ENCODE results near the gene MIER2. TPM values are rescaled to one million over a fixed set of nuclear protein-coding genes. Genes with fewer than 3 reads are reported as not detected.

Gene MIER2
- polyA plus RNA-seq, 3 donors: 3.6 to 21.9 (median 6.9) TPM

GRCh38 chr19:355134-355533 is 10.5 kb upstream of the MIER2 start:
- WGBS (ENCODE audit: insufficient coverage): 83% methylated on average over 1 of the region's 4 CpGs
- H3K27me3 Mint-ChIP-seq (ENCODE audit: low read depth in 3 of 3): peaks cover 6 to 12% (median 7%) of the 10 kb centered on the region in 3 donors

GRCh38 chr19:351976-352625 is 7.5 kb upstream of the MIER2 start:
- DNase-seq: no peak
- H3K4me3 Mint-ChIP-seq: no peak overlapping the region
- Histone ChIP-seq H3K4me1 (ENCODE audit: control insufficient read depth in 1 of 2, insufficient read depth in 2 of 2, low read length in 2 of 2) (no peaks in the 10 kb centered on the region), H2AFZ (ENCODE audit: insufficient read depth, low read depth, low read length, poor library complexity, severe bottlenecking) (no peak overlapping the region), H3K36me3 (replicated peaks in 1 of 2; ENCODE audit: control insufficient read depth in 1 of 2, insufficient read depth in 2 of 2, low read length in 2 of 2) (no peaks in the 10 kb centered on the region), H3K9ac (ENCODE audit: insufficient read depth, low read length, poor library complexity, severe bottlenecking) (no peak overlapping the region), H3K4me3 (replicated peaks in 1 of 3; ENCODE audit: low read depth in 2 of 3, low read length in 3 of 3) (no peak overlapping the region), H3K27ac (ENCODE audit: low read depth in 1 of 2, low read length in 2 of 2) (no peak overlapping the region), H3K27me3 (ENCODE audit: control insufficient read depth in 2 of 2, insufficient read depth in 2 of 2, low read length in 2 of 2) (peaks cover 0 to 5% of the 10 kb centered on the region in 2 donors), H3K9me3 (replicated peaks in 1 of 2; ENCODE audit: control insufficient read depth in 1 of 2, insufficient read depth in 1 of 2, low read length in 2 of 2) (peaks cover 15 to 17% of the 10 kb centered on the region in 2 donors), H3K79me2 (ENCODE audit: insufficient read depth, low read length) (no peaks in the 10 kb centered on the region), H4K20me1 (ENCODE audit: insufficient read depth, low read length) (no peaks in the 10 kb centered on the region), H3K4me2 (replicated peaks; ENCODE audit: extremely low read depth, low read length, poor library complexity, severe bottlenecking) (no peak overlapping the region)
- H3K27me3 Mint-ChIP-seq (ENCODE audit: low read depth in 3 of 3): peaks cover 5 to 16% (median 13%) of the 10 kb centered on the region in 3 donors
- no peaks in the 10 kb centered on the region for H3K36me3 Mint-ChIP-seq
- H3K27ac Mint-ChIP-seq: no peak overlapping the region
- H3K9me3 Mint-ChIP-seq: peaks cover 11 to 35% (median 24%) of the 10 kb centered on the region in 7 donors
- no peak for TF ChIP-seq CTCF (IDR thresholded peaks at IDR 0.05)
- intact Hi-C loops (cut with micrococcal nuclease): no loop called here
- no peaks in the 10 kb centered on the region for H3K4me1 Mint-ChIP-seq
- 59% methylated on average over 12 of the region's 19 CpGs for WGBS (ENCODE audit: insufficient coverage)

More at GRCh38 chr19:355134-355533, 10.5 kb upstream of the MIER2 start:
- H3K4me1 Mint-ChIP-seq: no peaks in the 10 kb centered on the region
- Histone ChIP-seq H3K9me3 (replicated peaks in 1 of 2; ENCODE audit: control insufficient read depth in 1 of 2, insufficient read depth in 1 of 2, low read length in 2 of 2) (peaks cover 15 to 17% of the 10 kb centered on the region in 2 donors), H3K4me2 (replicated peaks; ENCODE audit: extremely low read depth, low read length, poor library complexity, severe bottlenecking) (no peak overlapping the region), H3K4me3 (replicated peaks in 1 of 3; ENCODE audit: low read depth in 2 of 3, low read length in 3 of 3) (no peak overlapping the region), H3K4me1 (ENCODE audit: control insufficient read depth in 1 of 2, insufficient read depth in 2 of 2, low read length in 2 of 2) (no peaks in the 10 kb centered on the region), H3K9ac (ENCODE audit: insufficient read depth, low read length, poor library complexity, severe bottlenecking) (no peak overlapping the region), H3K27ac (ENCODE audit: low read depth in 1 of 2, low read length in 2 of 2) (no peak overlapping the region), H3K27me3 (ENCODE audit: control insufficient read depth in 2 of 2, insufficient read depth in 2 of 2, low read length in 2 of 2) (no peaks in the 10 kb centered on the region), H3K36me3 (replicated peaks in 1 of 2; ENCODE audit: control insufficient read depth in 1 of 2, insufficient read depth in 2 of 2, low read length in 2 of 2) (no peaks in the 10 kb centered on the region), H2AFZ (ENCODE audit: insufficient read depth, low read depth, low read length, poor library complexity, severe bottlenecking) (no peak overlapping the region), H4K20me1 (ENCODE audit: insufficient read depth, low read length) (no peaks in the 10 kb centered on the region), H3K79me2 (ENCODE audit: insufficient read depth, low read length) (no peaks in the 10 kb centered on the region)
- no peaks in the 10 kb centered on the region for H3K36me3 Mint-ChIP-seq
- H3K4me3 Mint-ChIP-seq: no peak overlapping the region
- no peak for DNase-seq
- peaks cover 11 to 38% (median 22%) of the 10 kb centered on the region in 7 donors for H3K9me3 Mint-ChIP-seq
- intact Hi-C loops (cut with micrococcal nuclease): no loop called here
- H3K27ac Mint-ChIP-seq: no peak overlapping the region
- TF ChIP-seq CTCF (IDR thresholded peaks at IDR 0.05): no peak

All from CD14-positive monocyte (primary cell).